Type B pancreatic cell (in vitro differentiated cells): ENCODE measurements around the gene PKHD1. TPM values are rescaled to one million over a fixed set of nuclear protein-coding genes. Genes with fewer than 3 reads are reported as not detected.

Source experiments
- DNase-seq: peaks from one replicate; pipeline ENCODE4 v3.0.0; 2021; ENCODE audit warnings: mixed read lengths; ENCODE audit not compliant: unreplicated experiment; ENCODE audit errors: extremely low spot score
- H3K27ac Mint-ChIP-seq: 2 replicates; pipeline ENCODE4 v1.8.0; 2021; ENCODE audit warnings: mild to moderate bottlenecking, mixed read lengths
- H3K27me3 Mint-ChIP-seq: 2 replicates; pipeline ENCODE4 v1.8.0; 2021; ENCODE audit warnings: mixed read lengths
- H3K36me3 Mint-ChIP-seq: 2 replicates; pipeline ENCODE4 v1.8.0; 2021; ENCODE audit warnings: mixed read lengths
- H3K4me1 Mint-ChIP-seq: one replicate; pipeline ENCODE4 v1.8.0; 2021; ENCODE audit warnings: mixed read lengths; ENCODE audit not compliant: unreplicated experiment
- H3K4me3 Mint-ChIP-seq: 2 replicates; pipeline ENCODE4 v1.8.0; 2021; ENCODE audit warnings: mild to moderate bottlenecking, mixed read lengths
- H3K9me3 Mint-ChIP-seq: 2 replicates; pipeline ENCODE4 v1.8.0; 2021; ENCODE audit warnings: mixed read lengths
- total RNA-seq: library from RNA; stranded (reverse); gene quantifications from 2 replicates; pipeline ENCODE4 v1.2.1, GENCODE V29; 2021; ENCODE audit warnings: low replicate concordance
- TF ChIP-seq, protein P1 (sequence below): fragments of 200-600 bp; sonication (generic); conservative IDR thresholded peaks from 2 replicates; pipeline ENCODE4 v1.5.0; 2021; ENCODE audit warnings: antibody characterized with exemption, mild to moderate bottlenecking

Gene PKHD1
- total RNA-seq, 1 donor from 2014 or later: 0.75 TPM

DNA sequence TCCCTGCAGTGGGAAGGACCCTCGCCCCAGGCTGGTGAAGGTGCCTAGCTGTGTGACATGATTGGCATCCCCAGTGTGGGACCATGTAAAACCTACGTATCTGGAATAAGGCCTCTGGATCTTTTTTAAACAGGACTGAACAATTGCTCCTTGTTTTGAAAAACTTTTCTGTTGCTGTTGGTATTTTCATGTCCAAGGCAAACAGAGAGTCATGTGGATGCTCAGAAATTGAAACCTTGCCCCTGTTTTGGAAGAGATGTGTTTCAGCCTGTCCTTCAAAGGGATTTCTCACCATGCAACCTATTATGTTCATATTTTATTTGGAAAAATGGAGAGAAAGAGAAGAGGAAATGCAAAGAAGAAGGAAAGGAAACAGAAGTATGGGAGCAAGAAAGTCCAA lies 362.3 kb downstream of the PKHD1 start:
- Mint-ChIP-seq H3K36me3 (no peaks in the 10 kb centered on the region), H3K27me3 (peaks cover 14% of the 10 kb centered on the region), H3K9me3 (peaks cover 5% of the 10 kb centered on the region), H3K4me1 (no peaks in the 10 kb centered on the region), H3K4me3 (no peak overlapping the region), H3K27ac (no peak overlapping the region)
- no peak for DNase-seq
- TF ChIP-seq, protein P1, sequence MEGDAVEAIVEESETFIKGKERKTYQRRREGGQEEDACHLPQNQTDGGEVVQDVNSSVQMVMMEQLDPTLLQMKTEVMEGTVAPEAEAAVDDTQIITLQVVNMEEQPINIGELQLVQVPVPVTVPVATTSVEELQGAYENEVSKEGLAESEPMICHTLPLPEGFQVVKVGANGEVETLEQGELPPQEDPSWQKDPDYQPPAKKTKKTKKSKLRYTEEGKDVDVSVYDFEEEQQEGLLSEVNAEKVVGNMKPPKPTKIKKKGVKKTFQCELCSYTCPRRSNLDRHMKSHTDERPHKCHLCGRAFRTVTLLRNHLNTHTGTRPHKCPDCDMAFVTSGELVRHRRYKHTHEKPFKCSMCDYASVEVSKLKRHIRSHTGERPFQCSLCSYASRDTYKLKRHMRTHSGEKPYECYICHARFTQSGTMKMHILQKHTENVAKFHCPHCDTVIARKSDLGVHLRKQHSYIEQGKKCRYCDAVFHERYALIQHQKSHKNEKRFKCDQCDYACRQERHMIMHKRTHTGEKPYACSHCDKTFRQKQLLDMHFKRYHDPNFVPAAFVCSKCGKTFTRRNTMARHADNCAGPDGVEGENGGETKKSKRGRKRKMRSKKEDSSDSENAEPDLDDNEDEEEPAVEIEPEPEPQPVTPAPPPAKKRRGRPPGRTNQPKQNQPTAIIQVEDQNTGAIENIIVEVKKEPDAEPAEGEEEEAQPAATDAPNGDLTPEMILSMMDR: no peak

DNA sequence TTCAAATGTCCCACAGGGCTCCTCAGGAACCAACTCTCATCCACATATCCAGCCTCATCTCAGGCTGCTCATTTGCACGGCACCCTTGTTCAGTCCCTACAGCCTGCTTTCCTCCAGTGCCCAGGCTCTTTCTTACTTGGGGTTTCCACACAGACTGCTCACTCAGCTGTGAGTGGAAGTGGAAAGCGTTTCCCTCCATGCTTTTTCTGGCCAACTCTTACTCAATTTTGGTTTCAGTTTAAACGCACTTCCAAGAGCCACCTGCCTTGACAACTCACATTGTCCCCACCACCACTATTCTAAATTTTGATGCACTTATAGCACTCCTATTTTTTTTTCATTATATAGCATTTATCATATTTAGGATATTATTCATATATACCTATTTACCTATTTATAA lies 367.1 kb downstream of the PKHD1 start:
- H3K36me3 Mint-ChIP-seq: no peaks in the 10 kb centered on the region

DNA sequence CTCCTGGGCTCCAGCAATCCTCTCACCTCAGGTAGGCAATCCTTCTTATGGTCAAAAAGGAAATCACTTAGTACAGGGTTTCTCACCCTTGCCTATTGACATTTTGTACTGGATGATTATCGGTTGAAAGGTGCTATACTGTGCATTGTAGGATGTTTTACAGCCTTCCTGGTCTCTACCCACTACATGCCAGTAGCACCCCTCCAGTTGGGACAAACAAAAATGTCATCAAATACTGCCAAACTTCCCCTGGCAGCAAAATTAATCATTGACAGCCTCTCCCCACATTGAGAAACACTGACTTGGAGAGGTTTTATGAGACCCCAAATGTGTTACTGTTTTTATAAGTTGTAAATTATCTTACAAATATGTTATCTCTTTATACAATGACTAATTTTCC lies 368.1 kb downstream of the PKHD1 start:
- Mint-ChIP-seq H3K27ac (no peak overlapping the region), H3K36me3 (no peaks in the 10 kb centered on the region)
- TF ChIP-seq, protein P1: no peak

More for the DNA sequence above, 367.1 kb downstream of the PKHD1 start:
- no peak for DNase-seq
- TF ChIP-seq, protein P1: no peak
- peaks cover 11% of the 10 kb centered on the region for H3K27me3 Mint-ChIP-seq
- no peak overlapping the region for H3K27ac Mint-ChIP-seq
- H3K4me3 Mint-ChIP-seq: no peak overlapping the region
- no peaks in the 10 kb centered on the region for H3K4me1 Mint-ChIP-seq
- H3K9me3 Mint-ChIP-seq: peaks cover 5% of the 10 kb centered on the region

DNA sequence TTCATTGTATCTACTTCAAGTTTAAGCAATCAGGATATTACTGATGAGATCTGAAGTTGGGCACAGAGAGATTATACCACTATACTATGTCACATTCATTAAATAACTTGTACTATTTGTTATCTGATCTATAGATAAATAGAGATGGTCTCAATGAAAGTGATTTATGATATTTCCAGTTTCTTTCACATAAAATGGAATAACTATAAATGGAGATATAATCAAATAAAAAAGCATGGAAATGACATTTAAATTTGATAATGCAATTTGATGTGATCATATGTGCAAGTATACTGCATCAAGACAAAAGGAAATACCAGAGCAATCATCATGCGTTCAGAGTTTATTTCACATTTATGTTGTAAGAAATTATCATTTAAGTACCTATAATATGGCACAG lies 368.9 kb downstream of the PKHD1 start:
- H3K36me3 Mint-ChIP-seq: no peaks in the 10 kb centered on the region

More for the DNA sequence above, 368.1 kb downstream of the PKHD1 start:
- Mint-ChIP-seq H3K9me3 (peaks cover 5% of the 10 kb centered on the region), H3K4me3 (no peak overlapping the region), H3K4me1 (no peaks in the 10 kb centered on the region), H3K27me3 (peaks cover 6% of the 10 kb centered on the region)
- no peak for DNase-seq

DNA sequence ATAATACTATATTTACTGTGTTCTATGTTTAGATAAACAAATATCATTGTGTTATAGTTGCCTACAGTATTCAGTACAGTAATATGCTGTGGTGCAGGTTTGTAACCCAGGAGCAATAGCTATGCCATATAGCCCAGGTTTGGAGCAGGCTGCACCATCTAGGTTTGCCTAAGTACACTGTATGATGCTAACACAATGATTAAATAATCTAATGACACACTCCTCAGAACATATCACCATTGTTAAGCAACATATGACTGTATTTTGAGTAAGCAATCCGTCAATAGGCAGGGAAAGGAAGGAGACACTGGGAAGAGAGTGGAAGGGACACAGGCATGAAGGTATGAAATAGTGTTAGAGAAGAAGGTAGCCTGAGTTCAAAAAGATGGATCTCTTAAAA lies 369.9 kb downstream of the PKHD1 start:
- Mint-ChIP-seq H3K4me1 (no peaks in the 10 kb centered on the region), H3K27me3 (no peaks in the 10 kb centered on the region), H3K27ac (no peak overlapping the region), H3K4me3 (no peak overlapping the region), H3K36me3 (no peaks in the 10 kb centered on the region), H3K9me3 (peaks cover 5% of the 10 kb centered on the region)
- DNase-seq: no peak
- TF ChIP-seq, protein P1: no peak

More for the DNA sequence above, 368.9 kb downstream of the PKHD1 start:
- no peaks in the 10 kb centered on the region for H3K4me1 Mint-ChIP-seq
- H3K27ac Mint-ChIP-seq: no peak overlapping the region
- H3K9me3 Mint-ChIP-seq: peaks cover 5% of the 10 kb centered on the region
- no peak for DNase-seq
- no peaks in the 10 kb centered on the region for H3K27me3 Mint-ChIP-seq
- no peak overlapping the region for H3K4me3 Mint-ChIP-seq
- TF ChIP-seq, protein P1: no peak

DNA sequence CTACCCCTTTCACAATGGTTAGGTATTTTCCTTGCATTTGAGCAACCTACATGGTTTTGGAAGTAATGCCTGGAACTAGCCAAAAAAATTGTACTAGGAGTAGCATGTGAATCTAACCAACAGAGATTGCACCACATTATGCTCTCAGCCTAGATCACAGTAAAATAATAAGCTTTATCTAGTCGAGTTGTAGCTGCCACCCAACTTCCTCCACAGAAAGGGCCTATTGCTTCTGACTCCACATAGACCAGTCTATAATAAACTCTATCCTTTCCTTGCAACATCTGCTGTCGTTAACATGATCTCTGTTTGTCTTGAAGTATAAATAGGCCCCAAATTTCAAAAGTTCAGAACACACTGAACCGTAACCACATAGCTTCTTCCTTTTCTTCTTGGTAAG lies 375.5 kb downstream of the PKHD1 start:
- Mint-ChIP-seq H3K9me3 (peaks cover 7% of the 10 kb centered on the region), H3K4me1 (no peaks in the 10 kb centered on the region), H3K27ac (no peak overlapping the region), H3K36me3 (no peaks in the 10 kb centered on the region), H3K4me3 (no peak overlapping the region), H3K27me3 (peaks cover 15% of the 10 kb centered on the region)
- DNase-seq: no peak
- TF ChIP-seq, protein P1: no peak
